Ecto neural progenitor cell (in vitro differentiated cells): Measurements from ENCODE around the gene MACROD2.

ENCODE experiments used
- DNase-seq: peaks from one replicate; pipeline ENCODE4 v3.0.0-alpha.2; 2018; ENCODE audit warnings: low spot score

MACROD2 gene

GRCh38 chr20:15917283-15917682 is 1922.0 kb downstream of the MACROD2 start:
- no peak for DNase-seq

- DNase-seq = no peak
Observed at GRCh38 chr20:15918631-15919030, 1923.3 kb downstream of the MACROD2 start.

GRCh38 chr20:15919118-15919517 is 1923.8 kb downstream of the MACROD2 start:
- no peak for DNase-seq

- no peak for DNase-seq
Observed at GRCh38 chr20:15921930-15922329, 1926.6 kb downstream of the MACROD2 start.

GRCh38 chr20:15922556-15922955 is 1927.2 kb downstream of the MACROD2 start:
- DNase-seq = no peak

GRCh38 chr20:15923030-15923776 is 1927.9 kb downstream of the MACROD2 start:
- DNase-seq = no peak

- DNase-seq = no peak
Observed at GRCh38 chr20:15924556-15924955, 1929.2 kb downstream of the MACROD2 start.

- no peak for DNase-seq
Observed at GRCh38 chr20:15925376-15925775, 1930.1 kb downstream of the MACROD2 start.

- no peak for DNase-seq
Observed at GRCh38 chr20:15927893-15928650, 1932.8 kb downstream of the MACROD2 start.

GRCh38 chr20:15928946-15929345 is 1933.6 kb downstream of the MACROD2 start:
- DNase-seq = no peak

GRCh38 chr20:15930311-15931305 is 1935.3 kb downstream of the MACROD2 start:
- no peak for DNase-seq

GRCh38 chr20:15931897-15932296 is 1936.6 kb downstream of the MACROD2 start:
- DNase-seq = no peak

GRCh38 chr20:15937179-15937578 is 1941.9 kb downstream of the MACROD2 start:
- DNase-seq = no peak

GRCh38 chr20:15938847-15939246 is 1943.5 kb downstream of the MACROD2 start:
- no peak for DNase-seq

- no peak for DNase-seq
Observed at GRCh38 chr20:15940127-15940526, 1944.8 kb downstream of the MACROD2 start.

GRCh38 chr20:15942130-15942529 is 1946.8 kb downstream of the MACROD2 start:
- DNase-seq = no peak

- DNase-seq = no peak
Observed at GRCh38 chr20:15945289-15945688, 1950.0 kb downstream of the MACROD2 start.

- DNase-seq = no peak
Observed at GRCh38 chr20:15949391-15949790, 1954.1 kb downstream of the MACROD2 start.

GRCh38 chr20:15951658-15952057 is 1956.3 kb downstream of the MACROD2 start:
- DNase-seq = no peak

GRCh38 chr20:15958142-15958541 is 1962.8 kb downstream of the MACROD2 start:
- no peak for DNase-seq

GRCh38 chr20:15965165-15965564 is 1969.8 kb downstream of the MACROD2 start:
- no peak for DNase-seq

- no peak for DNase-seq
Observed at GRCh38 chr20:15967334-15967733, 1972.0 kb downstream of the MACROD2 start.
